ENCODE data around the gene HBB.
A peak's percentile ranks its signal among the peaks of the same experiment; 100 is the strongest.

The HBB gene

GRCh38 chr11:5210376-5210885, 16.4 kb downstream of the HBB start:
- intact Hi-C loops (cut with DNase I; ENCODE audit: low total_unique reads) = no loop called here
- Histone ChIP-seq H3K27ac (no peak overlapping the region), H3K27me3 (no peaks in the 10 kb centered on the region), H3K4me1 (no peaks in the 10 kb centered on the region), H3K36me3 (no peaks in the 10 kb centered on the region), H3K4me3 (no peak overlapping the region), H3K9me3 (no peaks in the 10 kb centered on the region)
- no peak for TF ChIP-seq CTCF (IDR thresholded peaks at IDR 0.05)
- DNase-seq = no peak

- no peaks in the 10 kb centered on the region for H3K4me1 ChIP-seq
- no peak overlapping the region for H3K27ac ChIP-seq
- no peak overlapping the region for H3K4me3 ChIP-seq
- H3K9me3 ChIP-seq = no peaks in the 10 kb centered on the region
- peak in 1 of 2 experiments; percentile 30 for TF ChIP-seq CTCF (IDR thresholded peaks at IDR 0.05)
- intact Hi-C loops (cut with DNase I; ENCODE audit: low total_unique reads) = no loop called here
- H3K27me3 ChIP-seq = no peaks in the 10 kb centered on the region
- no peaks in the 10 kb centered on the region for H3K36me3 ChIP-seq
- no peak for DNase-seq
Measured at GRCh38 chr11:5204787-5205186, 22.1 kb downstream of the HBB start.

GRCh38 chr11:5203366-5203765, 23.5 kb downstream of the HBB start:
- intact Hi-C loops (cut with DNase I; ENCODE audit: low total_unique reads) = no loop called here
- H3K4me1 ChIP-seq = no peaks in the 10 kb centered on the region
- no peak for TF ChIP-seq CTCF (IDR thresholded peaks at IDR 0.05)

GRCh38 chr11:5200582-5200981, 26.3 kb downstream of the HBB start, which contains the start of gene OR51V1:
Gene OR51V1 (minus strand): TSS chr11:5200682. CDS start chr11:5200682, 0 bp downstream.
- TF ChIP-seq CTCF (IDR thresholded peaks at IDR 0.05) = no peak
- Histone ChIP-seq H3K4me1 (no peaks in the 10 kb centered on the region), H3K9me3 (no peaks in the 10 kb centered on the region), H3K27me3 (no peaks in the 10 kb centered on the region), H3K36me3 (no peaks in the 10 kb centered on the region), H3K27ac (no peak within 1 kb of the TSS), H3K4me3 (no peak within 1 kb of the TSS)
- DNase-seq = no peak
- intact Hi-C loops (cut with DNase I; ENCODE audit: low total_unique reads) = no loop called here

More at GRCh38 chr11:5203366-5203765, 23.5 kb downstream of the HBB start:
- Histone ChIP-seq H3K4me3 (no peak overlapping the region), H3K36me3 (no peaks in the 10 kb centered on the region), H3K9me3 (no peaks in the 10 kb centered on the region), H3K27me3 (no peaks in the 10 kb centered on the region), H3K27ac (no peak overlapping the region)
- DNase-seq = no peak

GRCh38 chr11:5198285-5198684, 28.6 kb downstream of the HBB start:
- Histone ChIP-seq H3K27me3 (no peaks in the 10 kb centered on the region), H3K9me3 (no peaks in the 10 kb centered on the region), H3K36me3 (no peaks in the 10 kb centered on the region), H3K27ac (no peak overlapping the region), H3K4me1 (no peaks in the 10 kb centered on the region), H3K4me3 (no peak overlapping the region)
- no peak for DNase-seq
- no peak for TF ChIP-seq CTCF (IDR thresholded peaks at IDR 0.05)
- intact Hi-C loops (cut with DNase I; ENCODE audit: low total_unique reads) = no loop called here

- no peak for DNase-seq
- TF ChIP-seq CTCF (IDR thresholded peaks at IDR 0.05) = no peak
- intact Hi-C loops (cut with DNase I; ENCODE audit: low total_unique reads) = no loop called here
- H3K27me3 ChIP-seq = no peaks in the 10 kb centered on the region
- H3K36me3 ChIP-seq = no peaks in the 10 kb centered on the region
- no peak overlapping the region for H3K27ac ChIP-seq
- no peaks in the 10 kb centered on the region for H3K4me1 ChIP-seq
- H3K9me3 ChIP-seq = no peaks in the 10 kb centered on the region
- H3K4me3 ChIP-seq = no peak overlapping the region
Measured at GRCh38 chr11:5197536-5197935, 29.3 kb downstream of the HBB start.

Data from tibial artery (tissue), 4 donors.